GM18867 (cell line): ENCODE measurements around the gene SNCB.

Experiments used
- ATAC-seq: cut with Tn5 transposase; IDR thresholded peaks from one replicate; pipeline ENCODE4 v1.9.1; 2021; ENCODE audit warnings: mild to moderate bottlenecking, moderate library complexity; ENCODE audit not compliant: unreplicated experiment

SNCB gene

GRCh38 chr5:176625966-176626875 lies 4.1 kb downstream of the SNCB start:
- no peak for ATAC-seq

- no peak for ATAC-seq
Measured at GRCh38 chr5:176625512-176625911, 4.8 kb downstream of the SNCB start.

- no peak for ATAC-seq
Measured at GRCh38 chr5:176624938-176625337, 5.4 kb downstream of the SNCB start.

- ATAC-seq = no peak
Measured at GRCh38 chr5:176624142-176624541, 6.2 kb downstream of the SNCB start.

GRCh38 chr5:176621661-176622079 lies 8.7 kb downstream of the SNCB start:
- ATAC-seq = no peak

- no peak for ATAC-seq
Measured at GRCh38 chr5:176620333-176620981, 9.9 kb downstream of the SNCB start.

GRCh38 chr5:176619569-176620332 lies 10.6 kb downstream of the SNCB start:
- ATAC-seq = no peak

GRCh38 chr5:176619203-176619568 lies 11.1 kb downstream of the SNCB start:
- peak; percentile 86 for ATAC-seq

- no peak for ATAC-seq
Measured at GRCh38 chr5:176618783-176619182, 11.6 kb downstream of the SNCB start.

- no peak for ATAC-seq
Measured at GRCh38 chr5:176616511-176616910, 13.8 kb downstream of the SNCB start.

- ATAC-seq = no peak
Measured at GRCh38 chr5:176614805-176615478, 15.4 kb downstream of the SNCB start.

GRCh38 chr5:176612855-176613254 lies 17.5 kb downstream of the SNCB start:
- no peak for ATAC-seq

- no peak for ATAC-seq
Measured at GRCh38 chr5:176612008-176612407, 18.3 kb downstream of the SNCB start.

- no peak for ATAC-seq
Measured at GRCh38 chr5:176611435-176611834, 18.9 kb downstream of the SNCB start.

- ATAC-seq = no peak
Measured at GRCh38 chr5:176610435-176610773, 19.9 kb downstream of the SNCB start.

GRCh38 chr5:176609724-176610434 lies 20.5 kb downstream of the SNCB start, which contains the start of gene GPRIN1:
Gene GPRIN1, minus strand, starts transcription at chr5:176610156. Its CDS starts 10,322 bp downstream, at chr5:176599834.
- ATAC-seq = peak; percentile 73

- ATAC-seq = no peak
Measured at GRCh38 chr5:176608937-176609723, 21.2 kb downstream of the SNCB start.

- no peak for ATAC-seq
Measured at GRCh38 chr5:176608142-176608705, 22.1 kb downstream of the SNCB start.

- no peak for ATAC-seq
Measured at GRCh38 chr5:176606875-176607274, 23.5 kb downstream of the SNCB start.
